HepG2 (cell line): ENCODE measurements around the gene FYB2. TPM values are rescaled to one million over a fixed set of nuclear protein-coding genes. Genes with fewer than 3 reads are reported as not detected.
A peak's percentile ranks its signal among the peaks of the same experiment; 100 is the strongest.

ENCODE experiments used
- ATAC-seq: fragments of 200-7000 bp; cut with Tn5 transposase; 3 replicates; pipeline ENCODE4 v1.9.1; 2020; ENCODE audit warnings: mild to moderate bottlenecking, moderate library complexity
- BruUV-seq: library from RNA; stranded (reverse); fragments of 400-500 nt; replicated peaks from 2 replicates; lab custom pipeline; 2021; lab: Mats Ljungman, UMichigan
- CTCF ChIA-PET: fragments of 300-600 bp; formaldehyde crosslinking; extraction: SDS; loops from one replicate; lab custom pipeline; 2021; ENCODE audit warnings: low total read pairs, inconsistent platforms, low intra/inter-chr PET ratio; lab: Yijun Ruan, JAX
- POLR2A ChIA-PET: fragments of 350-600 bp; sonication (Branson Sonifier 250); formaldehyde crosslinking; loops from one replicate; lab custom pipeline; 2020; ENCODE audit warnings: antibody characterized with exemption, inconsistent platforms; lab: Yijun Ruan, JAX
- DNase-seq: peaks from one replicate; pipeline ENCODE4 v3.0.0-alpha.2; 2015; ENCODE audit warnings: low spot score
- FAIRE-seq: peaks from 3 replicates; lab custom pipeline; 2011; peaks lifted over from hg19 to GRCh38; lab: Jason Lieb, UNC
- H2AFZ ChIP-seq: one replicate; pipeline ENCODE4 v1.6.1; 2011; ENCODE audit warnings: low read length, inconsistent platforms
- H3K27ac ChIP-seq: fragments of 300-600 bp; 3 replicates; pipeline ENCODE4 v1.8.0; 2011; ENCODE audit warnings: mixed run types, mild to moderate bottlenecking, mixed read lengths, low read length, inconsistent platforms; ENCODE audit not compliant: insufficient read depth; ENCODE audit errors: extremely low read length
- H3K27me3 ChIP-seq, 2 experiments: fragments of 200-600 bp in 1 of 2; 2 replicates in 1 of 2; 3 replicates in 1 of 2; pipeline versions ENCODE4 v1.6.0 to v1.8.0; 2011; ENCODE audit warnings: low read length in 2 of 2, mild to moderate bottlenecking in 2 of 2, moderate library complexity in 2 of 2, inconsistent platforms in 1 of 2; ENCODE audit not compliant: insufficient read depth in 2 of 2, control insufficient read depth in 1 of 2
- H3K36me3 ChIP-seq, 2 experiments: fragments of 200-600 bp in 1 of 2; replicated peaks in 1 of 2; 2 replicates in 1 of 2; 3 replicates in 1 of 2; pipeline versions ENCODE4 v1.5.1 to v1.8.0; 2011; ENCODE audit warnings: low read length in 2 of 2, inconsistent platforms in 1 of 2; ENCODE audit not compliant: insufficient read depth in 2 of 2, control insufficient read depth in 1 of 2
- H3K4me1 ChIP-seq: 2 replicates; pipeline ENCODE4 v1.5.1; 2012; ENCODE audit warnings: low read length, inconsistent platforms; ENCODE audit not compliant: insufficient read depth
- H3K4me2 ChIP-seq: 2 replicates; pipeline ENCODE4 v1.6.0; 2011; ENCODE audit warnings: low read depth, low read length, inconsistent platforms
- H3K4me3 ChIP-seq, 3 experiments: fragments of 200-600 bp in 1 of 3; sonication (generic), shearing (Covaris generic) in 1 of 3; replicated peaks in 1 of 3; 2 replicates each; pipeline ENCODE4 v1.5.1; 2011 to 2016; ENCODE audit warnings: low read length in 3 of 3, inconsistent platforms in 2 of 3, low read depth in 2 of 3, mild to moderate bottlenecking in 2 of 3, control low read depth in 1 of 3, mixed read lengths in 1 of 3; ENCODE audit not compliant: insufficient read depth in 1 of 3
- H3K79me2 ChIP-seq: one replicate; pipeline ENCODE4 v1.6.1; 2011; ENCODE audit warnings: low read length, inconsistent platforms; ENCODE audit not compliant: insufficient read depth
- H3K9ac ChIP-seq: 2 replicates; pipeline ENCODE4 v1.6.0; 2011; ENCODE audit warnings: mild to moderate bottlenecking, low read depth, low read length, inconsistent platforms; ENCODE audit not compliant: insufficient read depth
- H3K9me3 ChIP-seq: 2 replicates; pipeline ENCODE4 v1.5.1; 2012; ENCODE audit warnings: mild to moderate bottlenecking, low read length
- H4K20me1 ChIP-seq: 2 replicates; pipeline ENCODE4 v1.6.0; 2011; ENCODE audit warnings: inconsistent platforms, mild to moderate bottlenecking, low read length, moderate library complexity; ENCODE audit not compliant: insufficient read depth
- FOXA1 ChIP-seq, 2 experiments: fragments of 450-650 bp in 1 of 2; sonication (generic) in 1 of 2; formaldehyde crosslinking in 1 of 2; IDR thresholded peaks; 2 replicates each; pipeline versions ENCODE4 v1.4.0 to v1.6.1; 2016 to 2020; ENCODE audit warnings: missing genetic modification reagents in 1 of 2
- FOXA3 ChIP-seq: IDR thresholded peaks from 2 replicates; pipeline ENCODE4 v1.6.1; 2016; ENCODE audit warnings: missing genetic modification reagents, missing compliant biosample characterization
- RBM22 ChIP-seq: fragments of 200-400 bp; formaldehyde crosslinking; optimal IDR thresholded peaks from 2 replicates; pipeline ENCODE3; 2017; ENCODE audit warnings: mild to moderate bottlenecking, low read length, moderate library complexity
- SMAD3 ChIP-seq: sonication (generic); formaldehyde crosslinking; IDR thresholded peaks from 2 replicates; pipeline ENCODE4 v1.4.0; 2020; ENCODE audit warnings: missing genetic modification reagents
- TBX2 ChIP-seq: sonication (generic); formaldehyde crosslinking; IDR thresholded peaks from 2 replicates; pipeline ENCODE4 v1.5.0; 2020; ENCODE audit warnings: missing genetic modification reagents, mild to moderate bottlenecking, borderline replicate concordance
- ZBTB20 ChIP-seq: sonication (generic); formaldehyde crosslinking; IDR thresholded peaks from 2 replicates; pipeline ENCODE4 v1.8.1; 2023; ENCODE audit warnings: missing genetic modification reagents, low read depth, mild to moderate bottlenecking, borderline replicate concordance
- ZFP36L2 ChIP-seq: sonication (generic); formaldehyde crosslinking; IDR thresholded peaks from 2 replicates; pipeline ENCODE4 v1.4.0; 2020; ENCODE audit warnings: missing genetic modification reagents
- ZNF230 ChIP-seq: sonication (generic); formaldehyde crosslinking; IDR thresholded peaks from 2 replicates; pipeline ENCODE4 v1.4.0; 2020; ENCODE audit warnings: mild to moderate bottlenecking, missing genetic modification reagents
- ZNF383 ChIP-seq: sonication (generic); formaldehyde crosslinking; IDR thresholded peaks from 2 replicates; pipeline ENCODE4 v1.4.0; 2020; ENCODE audit warnings: missing genetic modification reagents, mild to moderate bottlenecking, borderline replicate concordance
- ZNF780A ChIP-seq: sonication (generic); formaldehyde crosslinking; IDR thresholded peaks from 2 replicates; pipeline ENCODE4 v1.8.0; 2022; ENCODE audit warnings: mild to moderate bottlenecking, missing genetic modification reagents, moderate library complexity
- WGBS: methylation state at CpG from one replicate; pipeline ENCODE4 v1.1.6; 2017; ENCODE audit warnings: low lambda C conversion rate; 5-methylcytosine and 5-hydroxymethylcytosine counted together
- in situ Hi-C: cut with HindIII; loops from 2 replicates; pipeline ENCODE4 v1.10.0; 2017; ENCODE audit warnings: low pct_unique_long_range_greater_than_20kb; ENCODE audit not compliant: extremely low pct_ligation_motif_present
- intact Hi-C: fragments of 100-400 bp; cut with micrococcal nuclease; formaldehyde crosslinking; loops from one replicate; pipeline ENCODE4 v1.10.0; 2022; ENCODE audit not compliant: unreplicated experiment
- polyA plus RNA-seq, 8 experiments: library from polyadenylated mRNA; depleted of rRNA in 3 of 8; stranded (reverse) in 7 of 8; unstranded in 1 of 8; fragments of >200 nt; fragmentation: Illumina TruSeq in 4 of 8; extraction: Trizol in 4 of 8; gene quantifications; 2 replicates each; pipeline versions ENCODE4 v1.2.1 to v1.2.3, GENCODE V29; 2011 to 2016; ENCODE audit warnings: low read depth in 4 of 8, missing spikeins in 1 of 8, mixed read lengths in 1 of 8; ENCODE audit not compliant: insufficient read depth in 1 of 8
- total RNA-seq, 5 experiments: library from RNA; depleted of rRNA; stranded (reverse); fragments of >200 nt; fragmentation: Illumina TruSeq; extraction: Trizol; gene quantifications; 2 replicates each; pipeline ENCODE4 v1.2.3, GENCODE V29; 2016; ENCODE audit warnings: low read depth in 1 of 5
- TF ChIP-seq, protein P1 (sequence below): sonication (generic); formaldehyde crosslinking; IDR thresholded peaks from 2 replicates; pipeline ENCODE4 v1.4.0; 2020; ENCODE audit warnings: mild to moderate bottlenecking, missing genetic modification reagents

FYB2 gene
- total and polyA plus RNA-seq, 2 of the 13 experiments (the other 11 are each of a cell fraction or from before 2014, with no cell fraction given): 1.2 to 2.7 TPM

DNA sequence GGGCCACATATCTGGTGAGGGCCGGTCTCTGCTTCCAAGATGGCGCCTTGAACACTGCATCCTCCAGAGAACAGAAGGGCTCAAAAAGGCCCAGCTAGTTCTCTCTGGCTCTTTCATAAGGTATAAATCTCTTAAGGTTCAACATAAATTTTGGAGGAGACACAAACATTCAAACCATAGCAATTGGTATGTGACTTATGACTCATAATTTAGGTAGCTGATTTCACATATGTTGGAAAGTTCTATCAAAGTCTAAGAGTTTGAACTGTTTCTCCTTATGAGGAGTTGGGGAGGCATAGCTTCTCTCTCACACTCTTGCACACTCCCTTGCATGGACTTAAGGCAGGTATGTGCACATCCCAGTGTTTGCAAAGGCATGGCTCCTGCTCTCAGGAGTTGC is 5.1 kb upstream of the FYB2 start:
- no TSS peak for BruUV-seq
- Histone ChIP-seq H3K4me3 (no peak overlapping the region), H3K9me3 (no peaks in the 10 kb centered on the region), H3K9ac (no peak overlapping the region), H3K36me3 (no peaks in the 10 kb centered on the region), H3K4me2 (no peak overlapping the region), H3K27me3 (no peaks in the 10 kb centered on the region), H3K4me1 (peaks cover 39% of the 10 kb centered on the region), H4K20me1 (no peaks in the 10 kb centered on the region), H3K27ac (no peak overlapping the region), H3K79me2 (no peaks in the 10 kb centered on the region), H2AFZ (no peak overlapping the region)
- ChIA-PET POLR2A (no interaction called here), CTCF (no interaction called here)
- 75% methylated on average over 2 of the region's 2 CpGs for WGBS
- FAIRE-seq (no peak), ATAC-seq (no peak), DNase-seq (no peak)
- in situ Hi-C loops: loop anchor here (5.0 kb wide), 1 partner anchor 67 kb away; no protein-coding TSS in a partner anchor
- TF ChIP-seq ZFP36L2 (no peak), ZNF780A (CRISPR knock-in tag) (no peak)
- intact Hi-C loops: loop anchor here (5.0 kb wide), 1 partner anchor 237 kb away; no protein-coding TSS in a partner anchor

DNA sequence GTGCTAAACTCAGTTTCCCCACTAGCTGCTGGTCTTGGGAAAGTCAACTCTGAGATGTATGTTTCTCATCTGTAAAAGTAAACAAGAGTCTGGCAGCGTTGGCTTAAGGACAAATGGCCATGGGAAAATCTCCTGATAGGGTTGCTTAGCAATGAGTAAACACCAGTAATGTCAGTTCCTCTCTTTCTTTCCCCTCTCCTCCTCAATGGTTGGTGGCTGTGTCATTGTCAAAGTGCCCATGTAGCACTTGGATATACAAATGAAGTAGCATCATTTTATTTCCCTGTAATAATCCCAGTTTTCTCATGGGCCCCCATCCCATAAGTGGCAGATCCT is 2.2 kb upstream of the FYB2 start:
- Histone ChIP-seq H4K20me1 (no peaks in the 10 kb centered on the region), H3K4me1 (peaks cover 65% of the 10 kb centered on the region), H3K36me3 (no peaks in the 10 kb centered on the region), H3K4me3 (peak overlapping the region in 1 of 3 experiments; percentile 32; a peak in 1 of 6 replicates), H3K9ac (no peak overlapping the region), H3K4me2 (peak overlapping the region; percentile 99), H3K27ac (peak overlapping the region; percentile 52), H2AFZ (no peak overlapping the region), H3K9me3 (no peaks in the 10 kb centered on the region), H3K79me2 (no peaks in the 10 kb centered on the region), H3K27me3 (no peaks in the 10 kb centered on the region)
- no peak for FAIRE-seq
- POLR2A ChIA-PET: no interaction called here
- peak; percentile 58 for DNase-seq
- in situ Hi-C loops (loop anchor here (5.0 kb wide), 1 partner anchor 64 kb away; no protein-coding TSS in a partner anchor), intact Hi-C loops (loop anchor here (1.0 to 5.0 kb wide), 3 partner anchors 18 to 234 kb away; no protein-coding TSS in a partner anchor)
- WGBS: 0% methylated on average over 1 of the region's 1 CpG
- no peak for ATAC-seq
- BruUV-seq: no TSS peak
- CTCF ChIA-PET: interaction anchor here (1.1 to 2.0 kb wide), 2 partner anchors 18 to 63 kb away, joined by 3 to 6 read pairs; no protein-coding TSS in a partner anchor
- peak; percentile 61 for TF ChIP-seq FOXA3 (CRISPR knock-in tag)
- no peak for TF ChIP-seq ZNF383
- no peak for TF ChIP-seq ZNF230
- TF ChIP-seq RBM22: no peak
- 0 out of 2 replicates have a peak, but pooled peaks have one; percentile 29 for TF ChIP-seq TBX2
- no peak for TF ChIP-seq FOXA1 (IDR thresholded peaks at IDR 0.05)
- TF ChIP-seq FOXA1 (CRISPR knock-in tag; IDR thresholded peaks at IDR 0.05): peak; percentile 70
- TF ChIP-seq ZBTB20 (CRISPR knock-in tag): peak; percentile 48; the same call in 1 of the 2 replicates
- TF ChIP-seq, protein P1, sequence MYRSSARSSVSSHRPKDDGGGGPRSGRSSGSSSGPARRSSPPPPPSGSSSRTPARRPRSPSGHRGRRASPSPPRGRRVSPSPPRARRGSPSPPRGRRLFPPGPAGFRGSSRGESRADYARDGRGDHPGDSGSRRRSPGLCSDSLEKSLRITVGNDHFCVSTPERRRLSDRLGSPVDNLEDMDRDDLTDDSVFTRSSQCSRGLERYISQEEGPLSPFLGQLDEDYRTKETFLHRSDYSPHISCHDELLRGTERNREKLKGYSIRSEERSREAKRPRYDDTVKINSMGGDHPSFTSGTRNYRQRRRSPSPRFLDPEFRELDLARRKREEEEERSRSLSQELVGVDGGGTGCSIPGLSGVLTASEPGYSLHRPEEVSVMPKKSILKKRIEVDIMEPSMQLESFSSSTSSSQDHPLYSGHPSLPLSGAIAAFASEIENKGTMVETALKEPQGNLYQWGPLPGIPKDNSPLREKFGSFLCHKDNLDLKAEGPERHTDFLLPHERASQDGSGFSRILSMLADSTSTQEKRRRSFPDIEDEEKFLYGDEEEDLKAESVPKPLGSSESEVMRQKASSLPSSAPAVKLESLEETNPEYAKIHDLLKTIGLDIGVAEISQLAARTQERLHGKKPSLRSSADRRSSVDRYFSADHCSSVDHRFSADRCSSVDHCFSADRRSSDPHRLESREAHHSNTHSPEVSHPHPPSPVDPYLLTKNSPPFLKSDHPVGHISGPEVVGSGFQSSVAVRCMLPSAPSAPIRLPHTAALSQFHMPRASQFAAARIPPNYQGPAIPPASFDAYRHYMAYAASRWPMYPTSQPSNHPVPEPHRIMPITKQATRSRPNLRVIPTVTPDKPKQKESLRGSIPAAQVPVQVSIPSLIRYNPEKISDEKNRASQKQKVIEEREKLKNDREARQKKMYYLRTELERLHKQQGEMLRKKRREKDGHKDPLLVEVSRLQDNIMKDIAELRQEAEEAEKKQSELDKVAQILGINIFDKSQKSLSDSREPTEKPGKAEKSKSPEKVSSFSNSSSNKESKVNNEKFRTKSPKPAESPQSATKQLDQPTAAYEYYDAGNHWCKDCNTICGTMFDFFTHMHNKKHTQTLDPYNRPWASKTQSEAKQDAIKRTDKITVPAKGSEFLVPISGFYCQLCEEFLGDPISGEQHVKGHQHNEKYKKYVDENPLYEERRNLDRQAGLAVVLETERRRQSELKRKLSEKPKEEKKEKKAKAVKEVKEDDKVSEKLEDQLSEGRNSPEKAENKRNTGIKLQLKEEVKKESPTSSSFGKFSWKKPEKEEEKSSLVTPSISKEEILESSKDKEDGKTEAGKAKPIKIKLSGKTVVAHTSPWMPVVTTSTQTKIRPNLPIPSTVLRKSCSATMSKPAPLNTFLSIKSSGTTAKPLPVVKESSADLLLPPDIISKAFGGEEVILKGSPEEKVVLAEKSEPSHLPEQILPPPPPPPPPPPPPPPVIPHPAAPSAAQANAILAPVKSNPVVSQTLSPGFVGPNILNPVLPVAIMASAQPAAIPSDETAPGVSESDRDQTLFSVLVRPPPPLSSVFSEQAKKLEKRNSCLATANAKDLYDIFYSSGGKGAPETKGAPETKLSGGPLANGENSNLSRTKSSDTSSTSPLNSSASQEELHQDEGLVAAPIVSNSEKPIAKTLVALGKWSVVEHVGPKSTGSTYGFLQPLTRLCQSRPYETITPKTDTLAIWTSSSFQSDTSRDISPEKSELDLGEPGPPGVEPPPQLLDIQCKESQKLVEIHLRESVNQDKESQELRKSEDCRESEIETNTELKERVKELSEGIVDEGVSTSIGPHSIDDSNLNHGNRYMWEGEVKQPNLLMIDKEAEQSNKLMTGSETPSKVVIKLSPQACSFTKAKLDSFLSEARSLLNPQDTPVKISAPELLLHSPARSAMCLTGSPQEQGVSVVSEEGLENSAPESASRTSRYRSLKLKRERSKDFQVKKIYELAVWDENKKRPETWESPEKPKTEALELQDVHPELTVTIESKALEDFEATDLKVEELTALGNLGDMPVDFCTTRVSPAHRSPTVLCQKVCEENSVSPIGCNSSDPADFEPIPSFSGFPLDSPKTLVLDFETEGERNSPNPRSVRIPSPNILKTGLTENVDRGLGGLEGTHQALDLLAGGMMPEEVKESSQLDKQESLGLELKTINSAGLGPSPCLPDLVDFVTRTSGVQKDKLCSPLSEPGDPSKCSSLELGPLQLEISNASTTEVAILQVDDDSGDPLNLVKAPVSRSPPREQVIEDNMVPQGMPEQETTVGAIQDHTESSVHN (CRISPR knock-in tag): no peak
- no peak for TF ChIP-seq SMAD3 (CRISPR knock-in tag)
